Measurements from ENCODE around the gene PDPK1. TPM values are rescaled to one million over a fixed set of nuclear protein-coding genes. Genes with fewer than 3 reads are reported as not detected.

Gene PDPK1
- total and polyA plus RNA-seq, 10 donors, result 6.2 to 74.5 (median 48.7) TPM

GRCh38 chr16:2498531-2499253 is 39.1 kb upstream of the PDPK1 start:
- WGBS, 5 donors, result 78 to 94% (median 90%) methylated on average over 7 to 15 of the region's 15 CpGs
- intact Hi-C loops (cut with DNase I; ENCODE audit: low total_unique reads), result loop anchor here (10.0 kb wide), 1 partner anchor 64 kb away; no protein-coding TSS in a partner anchor
- no peak for DNase-seq

DNA sequence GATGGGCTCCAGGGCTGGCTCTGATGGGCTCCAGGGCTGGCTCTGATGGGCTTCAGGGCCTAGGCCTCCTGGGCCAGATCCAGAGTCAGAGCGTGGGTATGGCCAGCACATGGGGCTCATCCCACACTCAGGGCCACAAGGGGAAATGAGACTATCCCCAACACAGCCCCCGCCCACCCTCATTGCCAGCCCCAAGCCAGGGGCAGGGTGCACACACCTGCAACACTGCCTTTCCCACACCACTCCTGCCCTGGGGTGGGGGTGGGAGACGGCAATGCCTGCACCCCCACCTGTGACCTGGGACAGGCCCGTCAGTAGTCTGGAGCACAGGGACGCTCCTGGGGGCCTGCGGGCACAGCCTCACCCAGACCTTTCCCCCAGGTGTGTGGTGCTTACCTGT is 38.4 kb upstream of the PDPK1 start:
- Histone ChIP-seq H3K9me3 (no peaks in the 10 kb centered on the region), H3K36me3 (peaks cover 0 to 47% (median 17%) of the 10 kb centered on the region in 6 donors), H3K27me3 (replicated peaks in 1 of 7) (no peaks in the 10 kb centered on the region), H3K4me3 (no peak overlapping the region), H3K27ac (no peak overlapping the region), H3K4me1 (peaks cover 10 to 42% (median 24%) of the 10 kb centered on the region in 6 donors)
- intact Hi-C loops (cut with DNase I; ENCODE audit: low total_unique reads), result loop anchor here (10.0 kb wide), 1 partner anchor 65 kb away; no protein-coding TSS in a partner anchor
- no peak for TF ChIP-seq POLR2AphosphoS5 (IDR thresholded peaks at IDR 0.05)
- TF ChIP-seq, protein P1, sequence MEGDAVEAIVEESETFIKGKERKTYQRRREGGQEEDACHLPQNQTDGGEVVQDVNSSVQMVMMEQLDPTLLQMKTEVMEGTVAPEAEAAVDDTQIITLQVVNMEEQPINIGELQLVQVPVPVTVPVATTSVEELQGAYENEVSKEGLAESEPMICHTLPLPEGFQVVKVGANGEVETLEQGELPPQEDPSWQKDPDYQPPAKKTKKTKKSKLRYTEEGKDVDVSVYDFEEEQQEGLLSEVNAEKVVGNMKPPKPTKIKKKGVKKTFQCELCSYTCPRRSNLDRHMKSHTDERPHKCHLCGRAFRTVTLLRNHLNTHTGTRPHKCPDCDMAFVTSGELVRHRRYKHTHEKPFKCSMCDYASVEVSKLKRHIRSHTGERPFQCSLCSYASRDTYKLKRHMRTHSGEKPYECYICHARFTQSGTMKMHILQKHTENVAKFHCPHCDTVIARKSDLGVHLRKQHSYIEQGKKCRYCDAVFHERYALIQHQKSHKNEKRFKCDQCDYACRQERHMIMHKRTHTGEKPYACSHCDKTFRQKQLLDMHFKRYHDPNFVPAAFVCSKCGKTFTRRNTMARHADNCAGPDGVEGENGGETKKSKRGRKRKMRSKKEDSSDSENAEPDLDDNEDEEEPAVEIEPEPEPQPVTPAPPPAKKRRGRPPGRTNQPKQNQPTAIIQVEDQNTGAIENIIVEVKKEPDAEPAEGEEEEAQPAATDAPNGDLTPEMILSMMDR (IDR thresholded peaks at IDR 0.05 in 8 of 11, conservative IDR thresholded peaks at IDR 0.05 in 3 of 11), result no peak
- TF ChIP-seq POLR2A (IDR thresholded peaks at IDR 0.05), result no peak
- no peak for DNase-seq
- 67 to 97% (median 89%) methylated on average over 1 to 6 of the region's 6 CpGs for WGBS, 5 donors

More at GRCh38 chr16:2498531-2499253, 39.1 kb upstream of the PDPK1 start:
- Histone ChIP-seq H3K9me3 (no peaks in the 10 kb centered on the region), H3K27ac (no peak overlapping the region), H3K27me3 (replicated peaks in 1 of 7) (no peaks in the 10 kb centered on the region), H3K4me3 (no peak overlapping the region), H3K4me1 (peaks cover 10 to 48% (median 24%) of the 10 kb centered on the region in 6 donors), H3K36me3 (peaks cover 0 to 47% (median 17%) of the 10 kb centered on the region in 6 donors)
- no peak for TF ChIP-seq POLR2AphosphoS5 (IDR thresholded peaks at IDR 0.05)

- Histone ChIP-seq H3K36me3 (peaks cover 0 to 47% (median 17%) of the 10 kb centered on the region in 6 donors), H3K4me1 (peaks cover 10 to 42% (median 24%) of the 10 kb centered on the region in 6 donors), H3K27me3 (replicated peaks in 1 of 7) (no peaks in the 10 kb centered on the region), H3K9me3 (no peaks in the 10 kb centered on the region), H3K27ac (no peak overlapping the region), H3K4me3 (no peak overlapping the region)
- no peak for DNase-seq
- intact Hi-C loops (cut with DNase I; ENCODE audit: low total_unique reads), result loop anchor here (5.0 to 10.0 kb wide), 2 partner anchors 65 to 148 kb away; no protein-coding TSS in a partner anchor
- WGBS, 5 donors, result 91 to 94% (median 93%) methylated on average over 21 to 29 of the region's 29 CpGs
- TF ChIP-seq POLR2AphosphoS5 (IDR thresholded peaks at IDR 0.05) (no peak), POLR2A (IDR thresholded peaks at IDR 0.05) (no peak)
- TF ChIP-seq, protein P1 (IDR thresholded peaks at IDR 0.05 in 8 of 11, conservative IDR thresholded peaks at IDR 0.05 in 3 of 11), result no peak
Measured at GRCh38 chr16:2499890-2500429, 37.9 kb upstream of the PDPK1 start.

DNA sequence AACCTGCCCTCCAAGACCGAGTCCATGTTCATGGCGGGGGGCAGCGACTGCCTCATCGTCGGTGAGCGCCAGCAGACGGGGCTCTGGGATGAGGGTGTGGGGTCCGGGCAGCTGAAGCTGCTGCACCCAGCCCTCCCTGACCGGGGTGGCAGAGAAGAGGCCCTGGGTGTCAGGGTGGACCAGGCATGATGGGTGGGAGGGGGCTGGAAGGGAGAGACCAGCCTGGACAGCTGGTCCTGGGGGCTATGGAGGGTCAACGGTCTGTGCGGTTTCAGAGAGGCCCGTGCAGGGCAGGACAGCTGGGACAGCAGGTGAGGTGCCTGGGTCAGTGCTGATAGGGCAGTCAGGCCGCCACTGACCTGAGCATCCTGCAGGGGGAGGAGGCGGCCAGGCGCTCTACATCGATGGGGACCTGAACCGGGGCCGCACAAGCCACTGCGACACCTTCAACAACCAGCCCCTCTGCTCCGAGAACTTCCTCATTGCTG is 37.3 kb upstream of the PDPK1 start:
- Histone ChIP-seq H3K27me3 (replicated peaks in 1 of 7) (no peaks in the 10 kb centered on the region), H3K9me3 (no peaks in the 10 kb centered on the region), H3K36me3 (peaks cover 0 to 47% (median 17%) of the 10 kb centered on the region in 6 donors), H3K4me3 (no peak overlapping the region), H3K27ac (no peak overlapping the region), H3K4me1 (peaks cover 10 to 42% (median 24%) of the 10 kb centered on the region in 6 donors)
- 76 to 88% (median 86%) methylated on average over 13 to 20 of the region's 20 CpGs for WGBS, 5 donors
- intact Hi-C loops (cut with DNase I; ENCODE audit: low total_unique reads), result loop anchor here (5.0 kb wide), 1 partner anchor 148 kb away; no protein-coding TSS in a partner anchor
- DNase-seq, result no peak
- TF ChIP-seq POLR2AphosphoS5 (IDR thresholded peaks at IDR 0.05) (no peak), POLR2A (IDR thresholded peaks at IDR 0.05) (no peak)
- TF ChIP-seq, protein P1 (IDR thresholded peaks at IDR 0.05 in 8 of 11, conservative IDR thresholded peaks at IDR 0.05 in 3 of 11), result no peak

Data from spleen (tissue), 11 donors.